Liver (tissue), 9 donors: ENCODE data around the gene AK1. TPM values are rescaled to one million over a fixed set of nuclear protein-coding genes. Genes with fewer than 3 reads are reported as not detected.

Experiments used
- DNase-seq: peaks from one replicate; pipeline ENCODE4 v3.0.0-alpha.2; 2017; ENCODE audit warnings: low spot score
- H3K27ac ChIP-seq, 2 donors: one replicate each; pipeline ENCODE4 v1.7.0; 2013; ENCODE audit warnings: inconsistent platforms in 2 of 2, low read length in 2 of 2, control low read depth in 1 of 2, low read depth in 1 of 2, mild to moderate bottlenecking in 1 of 2
- H3K27me3 ChIP-seq, 4 donors: one replicate each; pipeline versions ENCODE4 v1.6.1 to v1.7.0; 2013; ENCODE audit warnings: low read length in 3 of 4, inconsistent platforms in 1 of 4, mild to moderate bottlenecking in 1 of 4, moderate library complexity in 1 of 4; ENCODE audit not compliant: control insufficient read depth in 4 of 4, insufficient read depth in 4 of 4
- H3K36me3 ChIP-seq, 4 donors: one replicate each; pipeline versions ENCODE4 v1.6.1 to v1.7.0; 2013; ENCODE audit warnings: low read length in 3 of 4, mild to moderate bottlenecking in 3 of 4, low read depth in 1 of 4, moderate library complexity in 1 of 4; ENCODE audit not compliant: control insufficient read depth in 4 of 4, insufficient read depth in 3 of 4
- H3K4me1 ChIP-seq, 4 donors: one replicate each; pipeline versions ENCODE4 v1.6.1 to v1.7.0; 2013; ENCODE audit warnings: low read length in 3 of 4, mild to moderate bottlenecking in 3 of 4, moderate library complexity in 1 of 4; ENCODE audit not compliant: control insufficient read depth in 4 of 4, insufficient read depth in 4 of 4
- H3K4me3 ChIP-seq, 3 donors: one replicate each; pipeline versions ENCODE4 v1.6.1 to v1.7.0; 2013; ENCODE audit warnings: low read length in 3 of 3, control low read depth in 1 of 3, low read depth in 1 of 3, mild to moderate bottlenecking in 1 of 3
- H3K9ac ChIP-seq, 2 donors: one replicate each; pipeline ENCODE4 v1.7.0; 2013; ENCODE audit warnings: low read length in 2 of 2, mild to moderate bottlenecking in 2 of 2, moderate library complexity in 2 of 2, control low read depth in 1 of 2, low read depth in 1 of 2
- H3K9me3 ChIP-seq, 4 donors: one replicate each; pipeline versions ENCODE4 v1.6.1 to v1.7.0; 2013; ENCODE audit warnings: low read length in 3 of 4; ENCODE audit not compliant: control insufficient read depth in 4 of 4
- EGR1 ChIP-seq, 2 donors: IDR thresholded peaks; 2 replicates each; pipeline ENCODE4 v1.6.1; 2016 to 2018; ENCODE audit warnings: antibody characterized with exemption in 2 of 2, low read depth in 2 of 2
- FOXA1 ChIP-seq: IDR thresholded peaks from 2 replicates; pipeline ENCODE4 v1.6.1; 2016; ENCODE audit warnings: antibody characterized with exemption
- FOXA2 ChIP-seq: IDR thresholded peaks from 2 replicates; pipeline ENCODE4 v1.6.1; 2016; ENCODE audit warnings: antibody characterized with exemption
- GABPA ChIP-seq, 2 donors: IDR thresholded peaks in 1 of 2; conservative IDR thresholded peaks in 1 of 2; 2 replicates each; pipeline ENCODE4 v1.6.1; 2016; ENCODE audit warnings: antibody characterized with exemption in 2 of 2, mild to moderate bottlenecking in 1 of 2, moderate library complexity in 1 of 2
- HNF4A ChIP-seq, 2 donors: conservative IDR thresholded peaks; 2 replicates each; pipeline ENCODE4 v1.6.1; 2016; ENCODE audit warnings: antibody characterized with exemption in 2 of 2, mild to moderate bottlenecking in 2 of 2
- HNF4G ChIP-seq: IDR thresholded peaks from 2 replicates; pipeline ENCODE4 v1.6.1; 2016; ENCODE audit warnings: antibody characterized with exemption
- JUND ChIP-seq, 2 donors: IDR thresholded peaks; 2 replicates each; pipeline ENCODE4 v1.6.1; 2016; ENCODE audit warnings: antibody characterized with exemption in 2 of 2
- NR2F2 ChIP-seq: IDR thresholded peaks from 2 replicates; pipeline ENCODE4 v1.6.1; 2016; ENCODE audit warnings: antibody characterized with exemption
- RAD21 ChIP-seq, 2 donors: IDR thresholded peaks; 2 replicates each; pipeline ENCODE4 v1.6.1; 2016; ENCODE audit warnings: antibody characterized with exemption in 2 of 2, mild to moderate bottlenecking in 2 of 2
- REST ChIP-seq: IDR thresholded peaks from 2 replicates; pipeline ENCODE4 v1.6.1; 2016; ENCODE audit warnings: antibody characterized with exemption, mild to moderate bottlenecking
- RXRA ChIP-seq, 2 donors: IDR thresholded peaks; 2 replicates each; pipeline ENCODE4 v1.6.1; 2017 to 2018; ENCODE audit warnings: antibody characterized with exemption in 2 of 2, mild to moderate bottlenecking in 1 of 2
- SP1 ChIP-seq: IDR thresholded peaks from 2 replicates; pipeline ENCODE4 v1.6.1; 2018; ENCODE audit warnings: antibody characterized with exemption, mild to moderate bottlenecking
- TAF1 ChIP-seq: conservative IDR thresholded peaks from 2 replicates; pipeline ENCODE4 v1.6.1; 2016; ENCODE audit warnings: antibody characterized with exemption, mild to moderate bottlenecking
- YY1 ChIP-seq: IDR thresholded peaks from 2 replicates; pipeline ENCODE4 v1.6.1; 2016; ENCODE audit warnings: antibody characterized with exemption, mild to moderate bottlenecking
- WGBS: extraction: QIAGEN DNeasy Blood & Tissue Kit; methylation state at CpG from one replicate; pipeline ENCODE4 v1.1.7; 2013; 5-methylcytosine and 5-hydroxymethylcytosine counted together
- polyA plus RNA-seq, 2 donors: library from polyadenylated mRNA; stranded (reverse) in 1 of 2; unstranded in 1 of 2; fragments of 200-250 nt in 1 of 2; fragments of >200 nt in 1 of 2; fragmentation: Nextera tagmentation in 1 of 2; extraction: Ambion mirVana in 1 of 2; gene quantifications; one replicate each; pipeline versions ENCODE4 v1.2.1 to v1.2.3, GENCODE V29; 2013 to 2015
- total RNA-seq, 2 donors: library from RNA; depleted of rRNA; stranded (reverse); fragments of >200 nt; gene quantifications; one replicate each; pipeline ENCODE4 v1.2.3, GENCODE V29; 2014
- TF ChIP-seq, protein P1 (sequence below): IDR thresholded peaks from 2 replicates; pipeline ENCODE4 v1.6.1; 2016; ENCODE audit warnings: antibody characterized with exemption
- donor health status: healthy.
- donor health status: healthy.
- donor health status: healthy.
- donor health status: healthy.
- donor health status: healthy.

The AK1 gene
- total and polyA plus RNA-seq, 4 donors: 10.6 to 78.3 (median 29.6) TPM

DNA sequence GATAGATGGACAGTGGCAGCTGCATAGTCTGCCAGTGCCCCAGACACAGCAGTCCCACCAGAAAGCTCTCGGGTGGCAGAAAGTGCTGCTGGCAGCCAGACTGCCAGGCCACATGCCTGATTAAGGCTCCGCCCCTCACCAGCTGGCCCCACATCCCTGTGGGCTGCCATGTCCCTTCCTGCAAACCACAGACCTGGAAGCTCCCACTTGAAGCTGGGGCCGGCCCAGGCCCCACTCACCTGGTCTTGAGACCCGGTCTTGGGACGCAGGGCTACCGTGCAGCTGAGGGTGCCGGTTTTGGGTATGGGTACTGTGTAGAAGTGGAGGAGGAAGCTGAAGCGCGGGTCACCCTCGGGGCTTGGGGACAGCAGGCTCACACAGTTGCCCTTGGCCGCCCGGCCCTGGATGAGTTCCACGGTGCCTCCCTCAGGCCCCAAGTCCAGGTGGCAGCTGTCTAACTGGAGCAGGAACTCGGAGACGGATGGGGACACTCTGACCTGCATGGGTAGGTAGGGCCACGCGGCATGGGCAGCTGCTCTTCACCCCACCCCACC lies 59.5 kb downstream of the AK1 start:
- DNase-seq: no peak
- 82% methylated on average over 17 of the region's 17 CpGs for WGBS

DNA sequence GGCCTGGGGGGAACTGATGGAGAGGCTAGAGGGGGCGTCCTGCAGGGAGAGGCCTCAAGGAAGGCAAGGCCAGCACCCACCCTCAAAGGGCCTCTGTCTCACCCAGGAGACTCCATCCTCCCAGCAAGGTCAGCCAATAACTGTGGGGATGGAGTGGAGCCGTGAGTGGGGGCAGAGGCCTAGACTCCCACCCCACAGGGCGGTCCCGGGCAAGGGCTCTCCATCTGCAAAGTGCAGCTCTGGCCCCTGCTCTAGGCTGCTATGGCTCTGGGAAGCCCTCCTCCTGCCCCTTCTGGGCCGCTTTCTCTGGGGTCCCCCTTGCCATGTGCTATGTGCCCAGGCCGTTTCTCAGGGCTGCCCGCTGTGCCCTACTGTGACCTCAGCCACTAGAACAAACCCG lies 60.7 kb downstream of the AK1 start:
- Histone ChIP-seq H3K36me3 (peaks cover 21 to 47% (median 26%) of the 10 kb centered on the region in 4 donors), H3K4me3 (no peak overlapping the region), H3K4me1 (no peaks in the 10 kb centered on the region), H3K27ac (no peak overlapping the region), H3K9ac (no peak overlapping the region), H3K9me3 (no peaks in the 10 kb centered on the region), H3K27me3 (no peaks in the 10 kb centered on the region)
- no peak for DNase-seq
- no peak for TF ChIP-seq REST
- no peak for TF ChIP-seq FOXA2
- TF ChIP-seq EGR1 (IDR thresholded peaks at IDR 0.05; ENCODE audit: low read depth in 2 of 2): no peak
- TF ChIP-seq HNF4G: no peak
- TF ChIP-seq RXRA (IDR thresholded peaks at IDR 0.05): no peak
- TF ChIP-seq FOXA1: no peak
- TF ChIP-seq GABPA (IDR thresholded peaks at IDR 0.05 in 1 of 2, conservative IDR thresholded peaks at IDR 0.05 in 1 of 2): no peak
- no peak for TF ChIP-seq YY1
- TF ChIP-seq RAD21 (IDR thresholded peaks at IDR 0.05): no peak
- TF ChIP-seq JUND (IDR thresholded peaks at IDR 0.05): no peak
- no peak for TF ChIP-seq TAF1
- no peak for TF ChIP-seq NR2F2
- WGBS: 88% methylated on average over 8 of the region's 8 CpGs

More for the DNA sequence above, 59.5 kb downstream of the AK1 start:
- Histone ChIP-seq H3K27ac (no peak overlapping the region), H3K4me3 (no peak overlapping the region), H3K27me3 (no peaks in the 10 kb centered on the region), H3K9ac (no peak overlapping the region), H3K4me1 (no peaks in the 10 kb centered on the region), H3K9me3 (no peaks in the 10 kb centered on the region), H3K36me3 (peaks cover 16 to 44% (median 23%) of the 10 kb centered on the region in 4 donors)
- no peak for TF ChIP-seq SP1
- TF ChIP-seq EGR1 (IDR thresholded peaks at IDR 0.05; ENCODE audit: low read depth in 2 of 2): no peak
- TF ChIP-seq, protein P1, sequence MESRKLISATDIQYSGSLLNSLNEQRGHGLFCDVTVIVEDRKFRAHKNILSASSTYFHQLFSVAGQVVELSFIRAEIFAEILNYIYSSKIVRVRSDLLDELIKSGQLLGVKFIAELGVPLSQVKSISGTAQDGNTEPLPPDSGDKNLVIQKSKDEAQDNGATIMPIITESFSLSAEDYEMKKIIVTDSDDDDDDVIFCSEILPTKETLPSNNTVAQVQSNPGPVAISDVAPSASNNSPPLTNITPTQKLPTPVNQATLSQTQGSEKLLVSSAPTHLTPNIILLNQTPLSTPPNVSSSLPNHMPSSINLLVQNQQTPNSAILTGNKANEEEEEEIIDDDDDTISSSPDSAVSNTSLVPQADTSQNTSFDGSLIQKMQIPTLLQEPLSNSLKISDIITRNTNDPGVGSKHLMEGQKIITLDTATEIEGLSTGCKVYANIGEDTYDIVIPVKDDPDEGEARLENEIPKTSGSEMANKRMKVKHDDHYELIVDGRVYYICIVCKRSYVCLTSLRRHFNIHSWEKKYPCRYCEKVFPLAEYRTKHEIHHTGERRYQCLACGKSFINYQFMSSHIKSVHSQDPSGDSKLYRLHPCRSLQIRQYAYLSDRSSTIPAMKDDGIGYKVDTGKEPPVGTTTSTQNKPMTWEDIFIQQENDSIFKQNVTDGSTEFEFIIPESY: no peak
- TF ChIP-seq TAF1: no peak
- no peak for TF ChIP-seq FOXA2
- no peak for TF ChIP-seq RAD21 (IDR thresholded peaks at IDR 0.05)
- TF ChIP-seq GABPA (IDR thresholded peaks at IDR 0.05 in 1 of 2, conservative IDR thresholded peaks at IDR 0.05 in 1 of 2): no peak
- no peak for TF ChIP-seq NR2F2
- no peak for TF ChIP-seq HNF4G
- TF ChIP-seq HNF4A (conservative IDR thresholded peaks at IDR 0.05): no peak
- no peak for TF ChIP-seq FOXA1
- no peak for TF ChIP-seq REST
